Inflammatory macrophage (primary cell): ENCODE measurements around the gene B4GALT6.

Experiments
- DNase-seq, 2 donors: peaks; one replicate each; pipeline ENCODE4 v3.0.0-alpha.2; 2020 to 2022

The B4GALT6 gene

DNA sequence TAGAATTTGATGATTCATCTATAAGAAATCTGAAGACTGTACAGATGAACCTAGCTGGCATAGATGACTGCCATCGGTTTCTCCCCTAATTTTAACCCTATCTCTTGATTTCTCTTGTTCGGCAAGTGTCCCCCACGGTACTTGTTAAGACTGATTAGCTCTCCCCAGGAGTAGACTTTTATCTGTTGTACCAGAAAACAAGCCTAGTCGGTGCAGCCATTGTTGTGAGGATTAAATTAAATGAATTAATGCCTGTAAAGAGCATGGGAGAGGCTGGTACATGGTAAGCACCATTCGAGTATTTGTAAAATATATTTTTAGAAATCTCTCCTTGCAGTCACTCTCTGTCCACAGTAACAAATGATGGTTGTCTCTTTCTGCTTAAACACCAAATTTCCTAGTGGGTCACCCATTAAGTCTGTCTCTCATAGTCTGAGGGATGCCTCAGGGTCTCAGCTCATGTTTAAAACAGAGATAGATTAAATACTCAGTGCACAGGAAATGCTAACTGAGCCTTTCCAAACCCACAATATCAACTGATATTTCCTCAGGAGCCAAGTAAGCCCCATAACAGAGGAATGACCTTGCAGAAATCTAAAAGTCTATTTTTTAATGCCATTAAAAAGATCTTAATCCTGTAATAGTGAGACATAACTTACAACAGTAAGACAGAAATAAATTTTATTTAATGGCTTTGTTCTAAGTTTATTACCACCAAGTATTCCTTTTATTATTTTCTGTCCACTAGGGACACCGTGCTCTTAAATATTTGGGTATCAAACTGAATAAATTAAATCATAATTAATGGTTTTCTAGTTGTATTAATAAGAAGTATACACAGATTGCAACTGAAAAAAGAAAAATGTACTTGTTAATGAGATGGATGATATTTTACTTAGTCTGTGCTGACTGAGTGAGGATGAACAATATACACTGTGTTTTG lies 2.9 kb upstream of the B4GALT6 start:
- DNase-seq, result no peak

DNA sequence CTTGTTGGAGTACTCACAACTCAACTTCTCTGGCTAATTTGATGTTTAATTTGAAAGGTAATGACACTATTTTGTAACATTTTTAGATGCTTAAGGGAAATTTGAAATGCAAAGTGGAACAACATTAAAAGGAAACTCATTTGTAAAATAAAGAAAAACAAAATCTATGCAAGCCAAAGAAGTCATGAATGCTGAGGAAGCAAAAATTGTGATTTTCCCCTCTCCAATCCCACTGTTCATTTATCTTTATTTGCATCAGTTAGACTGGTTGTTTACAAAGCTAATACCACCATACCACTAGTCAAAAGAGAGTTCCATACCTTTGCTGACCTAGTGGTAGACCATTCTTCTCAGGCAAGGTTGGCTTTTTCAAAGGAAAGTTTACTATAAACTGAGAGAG lies 2.2 kb upstream of the B4GALT6 start:
- no peak for DNase-seq

DNA sequence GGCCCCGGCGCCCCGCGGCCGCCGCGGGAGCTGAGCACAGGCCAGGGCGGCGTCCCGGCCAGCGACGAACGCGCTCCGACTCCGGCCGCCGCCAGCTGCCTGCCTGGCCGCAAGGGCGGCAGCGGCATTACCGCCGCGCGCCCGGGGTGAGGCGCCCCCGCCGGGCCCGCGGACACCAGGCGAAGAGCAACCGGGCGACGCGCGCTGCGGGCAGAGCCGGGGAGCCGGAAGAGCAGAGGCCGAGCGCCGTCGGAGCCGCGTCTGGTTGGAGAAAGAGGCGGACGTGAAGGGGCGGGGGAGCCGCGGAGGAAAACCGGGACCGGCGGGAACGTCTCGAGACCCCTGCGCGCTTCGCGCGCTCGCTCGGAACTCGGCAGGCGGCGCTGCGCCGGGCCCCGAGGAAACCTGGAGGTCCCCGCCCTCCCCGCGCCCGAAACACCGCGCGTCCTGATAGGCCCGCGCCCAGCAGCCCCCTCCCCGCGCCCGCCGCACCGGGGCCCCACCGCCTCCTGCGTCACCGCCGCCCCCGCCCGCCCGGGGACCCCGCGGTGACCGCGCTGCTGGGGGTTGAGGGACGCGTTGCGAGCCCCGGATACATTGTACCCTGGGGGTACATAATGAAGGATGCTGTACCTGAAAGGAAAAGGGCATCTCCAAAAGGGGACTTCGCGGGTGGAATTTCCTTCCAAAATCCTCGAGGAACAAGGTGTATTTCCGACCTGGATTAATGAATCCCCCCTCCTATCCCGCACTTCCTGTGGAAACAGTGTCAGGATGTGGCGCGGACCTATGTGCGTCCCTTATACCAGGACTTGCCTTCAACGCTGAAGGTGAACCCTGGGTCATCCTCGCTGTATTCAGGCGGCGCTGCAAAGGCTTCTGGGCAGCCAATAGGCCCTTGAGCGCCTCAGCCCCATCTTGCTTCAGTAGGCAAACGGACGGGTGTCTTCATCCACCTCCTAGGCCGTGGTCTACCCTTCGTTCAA lies 1.0 kb upstream of the B4GALT6 start:
- DNase-seq, result peak; percentile 73 to 83

DNA sequence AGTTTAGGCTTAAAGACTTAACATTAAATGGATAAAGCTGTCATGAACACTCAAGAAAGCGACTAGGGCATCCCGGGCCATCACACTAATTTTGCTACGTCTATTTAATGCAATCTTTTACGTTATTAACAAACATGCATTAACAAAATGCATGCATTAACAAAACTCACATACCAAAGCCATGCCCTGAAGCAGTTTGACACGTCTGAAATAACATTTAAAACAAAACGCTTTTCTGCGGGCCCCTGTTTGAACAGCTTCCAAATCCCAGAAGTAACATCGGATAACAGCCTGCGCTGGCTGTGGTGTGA lies 458 bp downstream of the B4GALT6 start:
- peak in 1 of 2 donors; percentile 3 for DNase-seq

DNA sequence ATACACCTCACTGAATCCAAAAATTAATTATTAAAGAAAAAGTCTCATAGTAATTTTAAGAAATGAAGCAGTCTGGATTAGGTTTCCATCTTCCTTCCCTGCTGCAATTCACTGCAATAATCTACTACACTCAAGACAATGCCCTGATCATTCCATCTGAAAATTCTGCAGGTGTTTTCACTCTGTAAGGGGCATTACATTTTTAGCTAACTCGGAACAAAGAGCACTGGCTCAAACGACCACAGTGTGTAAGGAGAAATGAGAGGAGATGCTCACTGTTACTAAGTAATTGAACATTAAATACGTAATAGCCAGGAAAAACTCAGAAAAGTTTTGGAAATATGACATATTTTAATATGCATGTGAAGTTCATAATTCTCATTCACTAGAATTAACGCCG lies 1.3 kb downstream of the B4GALT6 start:
- no peak for DNase-seq

DNA sequence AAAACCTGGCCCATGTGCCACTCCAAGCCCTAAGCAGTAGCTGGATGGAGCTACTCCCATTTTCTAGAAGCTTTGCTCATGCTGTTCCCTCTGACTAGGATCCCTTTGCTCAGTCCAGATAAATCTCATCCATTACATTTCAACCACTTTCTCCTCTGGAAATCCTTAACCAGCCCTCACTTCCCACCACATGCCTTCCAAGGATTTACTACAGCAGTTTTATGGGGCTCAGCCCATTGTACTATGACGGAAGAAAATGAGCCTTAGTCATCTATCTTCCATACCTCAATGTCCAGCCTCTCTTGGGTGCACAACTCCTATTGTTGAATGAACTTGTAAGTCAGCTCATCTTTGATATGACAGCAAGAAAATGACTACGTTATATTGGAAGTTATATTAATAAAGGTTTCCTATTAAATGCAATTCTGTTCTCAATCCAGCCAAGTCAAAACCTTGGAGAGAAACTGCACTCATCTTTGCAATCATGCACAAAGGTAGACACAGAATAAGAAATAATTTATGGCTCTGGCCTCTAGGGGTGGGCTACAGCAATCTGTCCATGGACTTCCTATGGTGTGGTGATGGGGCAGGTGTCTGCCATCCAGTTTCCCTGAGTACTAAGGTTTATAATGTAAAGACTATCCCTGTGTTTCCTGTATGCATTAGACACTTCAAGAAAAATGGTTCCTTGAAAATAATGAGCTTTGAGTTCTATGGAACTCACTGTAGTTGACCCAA lies 3.4 kb downstream of the B4GALT6 start:
- DNase-seq, result peak in 1 of 2 donors; percentile 11

DNA sequence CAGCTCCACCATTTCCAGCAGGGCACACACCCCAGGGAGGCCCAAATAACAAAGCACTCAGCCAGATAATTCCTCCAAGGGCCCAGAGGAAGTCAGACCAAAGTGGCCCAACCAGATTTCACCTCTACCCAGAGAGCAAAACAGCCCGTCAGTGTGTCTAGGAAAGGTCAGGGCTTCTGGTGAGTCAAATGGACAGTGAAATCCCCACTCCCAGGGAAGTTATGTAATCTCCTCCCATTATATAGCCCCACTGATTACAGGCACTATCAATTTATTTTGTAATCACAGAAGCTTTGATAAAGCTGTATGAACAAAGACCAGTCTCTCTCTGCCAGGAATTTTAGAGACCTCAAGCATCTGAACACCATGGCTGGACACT lies 4.0 kb downstream of the B4GALT6 start:
- peak in 1 of 2 donors; percentile 13 for DNase-seq

DNA sequence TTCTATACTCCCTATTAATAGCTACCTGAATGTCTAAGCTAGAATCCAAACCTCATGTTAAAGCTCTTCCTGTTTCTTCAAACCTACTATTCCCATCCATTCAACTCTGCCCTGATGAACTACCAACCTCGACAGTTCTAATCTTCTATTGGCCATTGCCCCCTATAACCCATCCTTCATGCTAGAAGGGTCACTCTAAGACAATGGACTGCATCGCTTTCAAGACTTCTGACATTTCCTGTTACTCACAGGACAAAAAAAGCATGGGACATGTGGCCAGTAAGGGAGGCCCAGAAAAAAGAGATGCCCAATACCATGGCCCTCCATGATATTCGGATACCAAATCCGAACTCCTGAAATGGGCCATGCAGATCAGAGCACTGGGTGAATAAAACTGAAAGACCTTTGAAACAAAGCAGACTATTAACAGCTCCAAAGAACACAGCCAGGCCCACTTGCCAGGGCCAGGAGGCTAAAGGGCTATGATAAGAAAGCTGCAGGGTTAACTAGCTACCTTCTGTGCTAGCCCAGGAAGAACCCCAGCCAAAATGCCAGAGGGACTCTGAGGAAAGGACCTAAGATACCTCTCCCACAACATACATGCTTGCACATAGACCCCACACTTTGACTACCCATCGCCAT lies 4.5 kb downstream of the B4GALT6 start:
- no peak for DNase-seq

DNA sequence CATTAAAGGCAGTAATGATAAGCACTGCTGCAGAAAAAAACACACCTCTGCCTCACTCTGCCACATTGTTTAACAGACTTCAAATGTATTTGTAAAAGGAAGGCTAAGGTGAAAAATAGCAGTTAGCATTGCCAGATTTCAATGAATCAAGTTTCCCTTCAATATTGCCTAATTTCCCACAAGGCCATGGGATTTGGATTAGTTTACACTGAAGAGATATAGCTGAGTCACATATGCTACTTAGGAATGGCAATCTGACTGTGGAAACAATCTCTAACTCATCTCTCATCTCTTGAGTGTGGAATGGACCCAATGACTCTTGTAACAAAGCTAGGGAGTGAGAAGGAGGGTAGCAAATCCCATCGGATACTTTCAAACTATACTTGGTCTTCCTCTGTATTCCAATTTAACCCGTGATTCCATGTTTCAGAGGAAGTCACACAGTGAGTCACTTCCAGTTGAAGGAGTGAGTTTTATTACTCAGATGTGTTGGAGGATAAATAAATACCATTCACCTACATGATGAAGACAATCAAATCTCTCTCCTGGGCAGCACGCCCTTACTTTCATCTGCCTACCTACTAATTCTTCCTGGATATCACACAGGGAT lies 5.1 kb downstream of the B4GALT6 start:
- DNase-seq, result no peak

DNA sequence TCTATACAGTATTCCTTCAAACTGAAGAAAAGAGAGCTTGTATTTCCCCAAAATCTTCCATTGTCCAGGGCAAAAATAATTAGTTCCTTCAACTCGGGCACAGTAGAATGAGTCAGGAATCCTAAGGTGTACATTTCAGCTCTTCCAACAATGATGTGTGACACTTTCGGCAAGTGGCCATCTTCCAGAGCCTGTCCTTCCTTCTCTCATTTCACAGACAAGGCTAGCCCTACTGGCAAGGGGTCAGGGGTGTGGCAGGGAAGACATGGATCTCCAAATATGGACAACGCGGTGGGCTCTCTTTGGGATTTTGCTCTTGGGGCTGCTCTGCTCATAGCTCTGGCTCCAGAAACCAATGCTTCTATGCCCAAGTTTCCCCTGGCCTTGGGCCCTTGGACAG lies 6.0 kb downstream of the B4GALT6 start:
- no peak for DNase-seq

DNA sequence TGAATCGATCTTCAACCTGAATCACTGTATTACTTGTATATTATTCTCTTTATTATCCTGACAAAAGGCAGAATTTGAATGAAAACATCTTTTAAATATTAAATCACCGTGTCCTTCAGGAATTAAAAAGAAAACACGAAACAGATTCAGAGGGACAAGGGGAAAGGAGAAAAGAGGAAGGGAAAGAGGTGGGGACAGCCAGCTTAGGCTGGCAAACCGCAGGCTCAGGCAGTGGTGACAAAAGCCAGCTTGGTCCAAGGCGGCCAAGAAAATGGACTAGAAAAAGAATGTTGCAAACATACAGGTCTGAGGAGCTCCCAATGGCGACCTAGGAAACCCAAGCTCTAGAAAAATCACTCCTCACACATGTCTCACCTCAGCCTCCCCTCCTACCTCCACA lies 6.8 kb downstream of the B4GALT6 start:
- peak; percentile 18 to 27 for DNase-seq

DNA sequence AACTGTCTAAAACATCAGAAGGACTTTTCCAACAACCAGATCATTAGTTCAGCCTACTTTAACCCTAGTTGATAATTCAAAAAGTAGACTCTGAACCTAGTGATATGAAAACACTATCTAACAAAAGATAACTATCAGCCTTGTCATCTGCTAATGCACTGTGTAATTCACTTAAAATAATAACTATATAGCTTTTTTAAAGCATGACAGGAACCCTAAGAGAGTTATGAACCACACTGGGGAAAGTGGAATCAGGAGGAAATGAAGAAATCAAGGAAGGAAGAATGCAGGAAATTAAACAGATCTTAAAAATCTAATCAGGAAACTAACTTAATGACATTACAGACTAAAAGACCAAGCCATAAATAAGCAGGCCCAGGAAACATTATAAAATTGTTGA lies 9.0 kb downstream of the B4GALT6 start:
- DNase-seq, result no peak

DNA sequence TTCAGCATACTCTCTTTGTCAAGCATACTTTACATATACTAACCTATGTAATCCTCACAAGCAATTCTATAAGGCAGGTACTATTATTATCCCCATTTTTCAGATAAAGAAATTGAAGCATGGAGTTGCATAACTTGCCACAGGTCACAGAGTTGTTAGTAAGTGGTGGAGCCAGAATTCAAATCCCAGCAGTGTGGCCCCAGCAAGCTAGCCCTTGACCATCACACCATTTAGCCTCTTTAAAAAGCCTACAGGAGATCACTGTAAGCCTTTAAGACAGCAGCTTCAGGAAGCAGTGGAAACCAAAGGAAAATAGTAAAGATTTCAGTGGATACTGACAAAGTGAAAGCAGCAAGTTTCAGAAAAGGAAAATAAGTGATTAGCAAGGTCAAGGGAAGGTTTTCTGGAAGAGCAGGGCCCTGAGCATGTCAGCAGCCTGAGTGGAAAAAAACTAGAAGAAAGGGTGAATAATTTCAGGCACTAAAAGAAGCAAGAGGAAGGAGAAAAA lies 11.7 kb downstream of the B4GALT6 start:
- no peak for DNase-seq

DNA sequence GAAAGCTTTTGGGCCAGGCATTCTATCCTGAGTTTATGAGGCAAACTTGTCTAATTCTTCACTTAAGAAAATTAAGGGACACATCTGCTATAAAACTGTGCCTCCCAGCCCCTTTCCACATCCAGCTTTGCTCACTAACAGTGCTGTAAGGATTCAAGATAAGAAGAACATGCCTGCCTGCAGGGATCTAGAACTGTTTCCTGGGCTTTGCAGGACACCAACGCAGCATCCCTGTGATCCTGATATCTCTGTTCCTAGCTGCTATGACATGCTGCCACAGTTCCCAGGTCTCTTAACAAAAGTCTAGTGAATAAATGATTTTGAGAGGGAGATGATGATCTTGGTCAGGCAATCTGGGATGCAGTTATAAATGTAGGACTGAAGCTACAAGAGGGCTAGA lies 12.4 kb downstream of the B4GALT6 start:
- no peak for DNase-seq

DNA sequence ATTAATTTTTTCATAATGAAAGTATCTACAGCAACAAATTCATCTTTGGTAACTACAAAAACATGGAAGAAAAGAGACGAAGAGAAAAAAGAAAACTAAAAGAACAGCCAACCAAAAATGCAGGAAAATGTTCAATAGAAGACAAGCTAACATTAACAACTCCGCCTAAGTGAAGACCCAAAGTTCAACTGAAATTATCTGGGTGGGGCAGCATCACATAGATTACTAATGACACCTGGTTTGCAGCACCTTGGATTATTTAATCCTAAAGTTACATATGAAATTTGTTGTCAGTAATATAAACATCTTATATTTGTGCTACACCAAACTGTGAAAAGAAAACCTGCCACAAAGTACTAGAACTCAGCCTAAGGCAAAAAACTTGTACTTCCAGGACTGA lies 14.8 kb downstream of the B4GALT6 start:
- no peak for DNase-seq

DNA sequence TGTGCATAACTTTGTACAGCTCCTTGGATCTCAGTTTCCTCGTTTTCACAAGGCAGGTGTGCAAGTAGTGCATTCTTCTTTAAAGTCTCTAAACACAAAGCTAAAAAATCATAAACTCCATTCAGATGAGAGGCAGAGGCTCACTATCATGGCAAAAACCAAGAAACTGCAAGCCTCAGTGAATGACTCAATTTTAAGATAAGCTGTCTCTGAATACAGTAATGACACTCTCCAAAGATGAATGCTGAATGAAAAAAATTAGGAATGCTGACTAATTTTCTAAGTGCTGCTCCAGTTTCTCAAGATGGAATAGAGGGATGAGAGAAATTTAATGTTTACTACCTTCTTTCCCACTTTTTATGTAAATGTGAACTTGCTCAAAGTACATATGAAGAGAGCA lies 17.2 kb downstream of the B4GALT6 start:
- no peak for DNase-seq

DNA sequence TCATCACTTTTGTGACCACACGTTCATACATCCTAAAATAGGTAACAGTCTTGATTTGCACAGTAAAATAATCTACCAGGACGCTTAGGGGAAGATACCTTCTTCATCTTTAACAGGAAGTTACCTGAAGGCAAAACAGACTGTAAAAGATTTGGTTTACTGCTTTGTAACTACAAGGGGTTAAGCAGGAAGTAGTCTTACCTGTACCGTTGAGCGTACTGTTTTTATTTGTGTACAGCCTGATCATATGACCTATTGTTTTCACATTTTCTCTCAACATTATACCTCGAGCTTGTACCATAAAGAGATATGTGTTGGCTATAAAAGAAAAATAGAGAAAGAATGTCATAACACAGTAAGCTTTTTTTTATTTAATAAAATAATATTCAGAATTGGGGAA lies 18.3 kb downstream of the B4GALT6 start:
- DNase-seq, result no peak

DNA sequence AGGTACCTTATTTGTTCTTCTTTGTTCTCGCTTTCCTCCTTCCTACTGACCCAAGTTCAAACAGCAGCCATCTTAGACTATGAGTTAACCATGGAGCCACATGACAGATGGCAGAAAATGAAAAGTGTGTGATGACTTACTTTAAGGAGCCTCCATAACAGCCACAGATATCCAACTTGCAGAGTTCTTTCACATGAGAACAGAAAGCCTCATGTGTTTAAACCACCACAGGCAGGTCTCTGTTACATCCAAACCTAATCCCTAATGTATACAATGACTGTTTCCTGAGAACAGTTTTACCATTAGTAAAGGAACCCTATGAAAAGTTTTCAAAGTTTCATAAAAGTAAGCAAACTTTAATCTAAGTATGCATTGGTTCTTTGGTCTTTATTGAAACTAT lies 20.3 kb downstream of the B4GALT6 start:
- DNase-seq, result no peak

DNA sequence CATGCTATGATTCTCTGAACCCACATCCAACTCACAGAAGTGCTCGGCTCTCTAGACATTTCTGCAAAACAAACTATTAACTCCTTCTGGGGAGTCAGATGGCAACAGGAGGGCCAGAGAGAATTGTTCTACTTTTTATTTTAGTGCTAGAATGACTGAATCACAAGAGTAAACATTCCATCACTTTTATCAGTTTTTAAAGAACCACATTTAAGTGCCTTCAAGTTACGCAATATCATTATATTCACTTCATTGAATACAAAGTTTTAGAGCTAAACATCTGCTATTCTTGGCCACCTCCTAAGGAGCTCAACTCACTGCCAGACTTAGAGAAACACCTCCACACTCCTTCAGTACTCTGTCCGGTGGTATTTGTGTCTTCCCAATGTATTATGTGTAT lies 22.4 kb downstream of the B4GALT6 start:
- no peak for DNase-seq

DNA sequence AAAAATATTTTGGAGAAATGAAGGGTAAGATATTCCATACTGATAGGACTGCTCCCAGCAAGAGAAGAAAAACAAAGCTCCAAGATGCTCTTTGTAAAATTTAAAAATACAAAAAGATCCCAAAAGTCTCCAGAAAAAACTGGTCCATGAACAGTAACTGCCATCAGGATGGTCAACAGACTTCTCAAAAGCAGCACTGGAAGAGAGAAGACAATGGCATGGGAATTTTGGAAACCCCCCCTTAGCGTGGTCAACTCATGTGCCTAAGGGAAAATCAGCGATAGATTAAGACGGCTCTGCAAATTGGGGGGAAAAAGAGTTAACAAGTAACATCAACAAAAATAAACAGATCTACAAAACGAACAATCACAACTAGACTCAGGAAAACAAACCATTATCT lies 23.6 kb downstream of the B4GALT6 start:
- DNase-seq, result no peak

DNA sequence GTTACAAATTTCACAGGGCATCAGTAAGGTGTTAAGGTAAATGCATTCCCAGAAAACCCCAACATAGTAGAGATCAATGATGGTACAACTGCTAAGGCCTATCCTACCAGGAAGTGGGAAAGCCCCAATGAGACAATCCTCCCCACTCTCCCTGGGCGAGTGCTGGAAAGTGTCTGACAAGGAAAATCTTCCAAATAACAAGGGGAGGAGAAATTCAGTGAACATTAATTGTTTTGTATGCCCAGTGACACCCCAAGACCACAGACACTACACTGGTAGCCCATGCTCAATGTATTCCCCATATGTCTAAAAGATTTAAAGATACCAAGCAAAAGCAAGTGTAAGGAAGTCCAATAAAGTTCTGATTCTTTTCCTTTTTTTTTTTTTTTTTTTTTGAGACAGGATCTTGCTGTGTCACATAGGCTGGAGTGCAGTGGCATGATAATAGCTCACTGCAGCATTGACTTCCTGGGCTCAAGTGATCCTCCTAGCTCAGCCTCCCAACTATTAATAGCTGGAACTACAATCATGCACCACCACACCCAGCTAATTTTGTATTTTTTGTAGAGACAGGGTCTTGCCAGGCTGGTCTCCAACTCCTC lies 24.7 kb downstream of the B4GALT6 start:
- DNase-seq, result no peak
